HUES6 (cell line): ENCODE data around the gene RALGPS1.

ENCODE experiments used
- H3K27ac ChIP-seq: 2 replicates; pipeline ENCODE4 v1.7.0; 2013; ENCODE audit warnings: low read depth, mild to moderate bottlenecking, low read length, inconsistent platforms
- H3K27me3 ChIP-seq: 2 replicates; pipeline ENCODE4 v1.6.1; 2013; ENCODE audit warnings: low read length; ENCODE audit not compliant: control insufficient read depth, insufficient read depth
- H3K36me3 ChIP-seq: 2 replicates; pipeline ENCODE4 v1.6.1; 2013; ENCODE audit warnings: low read length; ENCODE audit not compliant: control insufficient read depth, insufficient read depth
- H3K4me1 ChIP-seq: 2 replicates; pipeline ENCODE4 v1.6.1; 2013; ENCODE audit warnings: low read length; ENCODE audit not compliant: control insufficient read depth, insufficient read depth
- H3K4me3 ChIP-seq: 2 replicates; pipeline ENCODE4 v1.5.1; 2013; ENCODE audit warnings: low read depth, low read length
- H3K9ac ChIP-seq: one replicate; pipeline ENCODE4 v1.6.1; 2013; ENCODE audit warnings: mild to moderate bottlenecking, low read length
- H3K9me3 ChIP-seq: 2 replicates; pipeline ENCODE4 v1.6.1; 2013; ENCODE audit warnings: low read depth, low read length; ENCODE audit not compliant: control insufficient read depth, insufficient read depth

Gene RALGPS1

GRCh38 chr9:126975327-126976220 is 61.0 kb downstream of the RALGPS1 start:
- Histone ChIP-seq H3K4me1 (0 out of 2 replicates have a peak, but pooled peaks cover 4% of the 10 kb centered on the region), H3K4me3 (no peak overlapping the region), H3K9me3 (no peaks in the 10 kb centered on the region), H3K27me3 (no peaks in the 10 kb centered on the region), H3K9ac (no peak overlapping the region), H3K36me3 (peaks cover 2% of the 10 kb centered on the region; the same call in 1 of the 2 replicates), H3K27ac (no peak overlapping the region)

- no peak overlapping the region for H3K4me3 ChIP-seq
- no peak overlapping the region for H3K27ac ChIP-seq
- no peaks in the 10 kb centered on the region for H3K27me3 ChIP-seq
- H3K4me1 ChIP-seq, result 0 out of 2 replicates have a peak, but pooled peaks cover 2% of the 10 kb centered on the region
- 0 out of 2 replicates have a peak, but pooled peaks cover 4% of the 10 kb centered on the region for H3K9me3 ChIP-seq
- H3K9ac ChIP-seq, result no peak overlapping the region
- H3K36me3 ChIP-seq, result peaks cover 2% of the 10 kb centered on the region; the same call in 1 of the 2 replicates
Measured at GRCh38 chr9:126979461-126979860, 64.9 kb downstream of the RALGPS1 start.

- no peak overlapping the region for H3K27ac ChIP-seq
- 0 out of 2 replicates have a peak, but pooled peaks cover 4% of the 10 kb centered on the region for H3K9me3 ChIP-seq
- H3K9ac ChIP-seq, result no peak overlapping the region
- H3K36me3 ChIP-seq, result peaks cover 2% of the 10 kb centered on the region; the same call in 1 of the 2 replicates
- no peaks in the 10 kb centered on the region for H3K27me3 ChIP-seq
- H3K4me3 ChIP-seq, result no peak overlapping the region
- H3K4me1 ChIP-seq, result no peaks in the 10 kb centered on the region
Measured at GRCh38 chr9:126980231-126980630, 65.6 kb downstream of the RALGPS1 start.

GRCh38 chr9:126981218-126981617 is 66.6 kb downstream of the RALGPS1 start:
- peaks cover 1% of the 10 kb centered on the region; the same call in 1 of the 2 replicates for H3K36me3 ChIP-seq
- H3K9me3 ChIP-seq, result 0 out of 2 replicates have a peak, but pooled peaks cover 4% of the 10 kb centered on the region
- no peaks in the 10 kb centered on the region for H3K27me3 ChIP-seq
- H3K9ac ChIP-seq, result no peak overlapping the region
- no peak overlapping the region for H3K27ac ChIP-seq
- no peak overlapping the region for H3K4me3 ChIP-seq
- H3K4me1 ChIP-seq, result no peaks in the 10 kb centered on the region

- Histone ChIP-seq H3K36me3 (no peaks in the 10 kb centered on the region), H3K4me3 (no peak overlapping the region), H3K9ac (no peak overlapping the region), H3K9me3 (0 out of 2 replicates have a peak, but pooled peaks cover 4% of the 10 kb centered on the region), H3K27ac (no peak overlapping the region), H3K4me1 (no peaks in the 10 kb centered on the region), H3K27me3 (no peaks in the 10 kb centered on the region)
Measured at GRCh38 chr9:126982215-126983002, 67.8 kb downstream of the RALGPS1 start.

- Histone ChIP-seq H3K36me3 (no peaks in the 10 kb centered on the region), H3K4me1 (no peaks in the 10 kb centered on the region), H3K9me3 (0 out of 2 replicates have a peak, but pooled peaks cover 4% of the 10 kb centered on the region), H3K9ac (no peak overlapping the region), H3K4me3 (no peak overlapping the region), H3K27ac (no peak overlapping the region), H3K27me3 (no peaks in the 10 kb centered on the region)
Measured at GRCh38 chr9:126983767-126984166, 69.2 kb downstream of the RALGPS1 start.

GRCh38 chr9:126984969-126985368 is 70.4 kb downstream of the RALGPS1 start:
- H3K27me3 ChIP-seq, result no peaks in the 10 kb centered on the region
- 0 out of 2 replicates have a peak, but pooled peaks cover 4% of the 10 kb centered on the region for H3K9me3 ChIP-seq
- no peaks in the 10 kb centered on the region for H3K4me1 ChIP-seq
- H3K27ac ChIP-seq, result no peak overlapping the region
- H3K36me3 ChIP-seq, result no peaks in the 10 kb centered on the region
- H3K9ac ChIP-seq, result no peak overlapping the region
- H3K4me3 ChIP-seq, result no peak overlapping the region

- Histone ChIP-seq H3K27ac (no peak overlapping the region), H3K9me3 (0 out of 2 replicates have a peak, but pooled peaks cover 4% of the 10 kb centered on the region), H3K4me1 (no peaks in the 10 kb centered on the region), H3K4me3 (no peak overlapping the region), H3K27me3 (no peaks in the 10 kb centered on the region), H3K36me3 (no peaks in the 10 kb centered on the region), H3K9ac (no peak overlapping the region)
Measured at GRCh38 chr9:126985870-126986498, 71.4 kb downstream of the RALGPS1 start.

GRCh38 chr9:126986506-126986951 is 71.9 kb downstream of the RALGPS1 start:
- Histone ChIP-seq H3K27ac (no peak overlapping the region), H3K9ac (no peak overlapping the region), H3K27me3 (no peaks in the 10 kb centered on the region), H3K4me3 (no peak overlapping the region), H3K36me3 (no peaks in the 10 kb centered on the region), H3K9me3 (0 out of 2 replicates have a peak, but pooled peaks cover 4% of the 10 kb centered on the region), H3K4me1 (no peaks in the 10 kb centered on the region)

GRCh38 chr9:126988857-126989256 is 74.3 kb downstream of the RALGPS1 start:
- peaks cover 9% of the 10 kb centered on the region for H3K9me3 ChIP-seq
- H3K36me3 ChIP-seq, result no peaks in the 10 kb centered on the region
- H3K9ac ChIP-seq, result no peak overlapping the region
- H3K27me3 ChIP-seq, result no peaks in the 10 kb centered on the region
- H3K4me3 ChIP-seq, result no peak overlapping the region
- H3K4me1 ChIP-seq, result no peaks in the 10 kb centered on the region
- no peak overlapping the region for H3K27ac ChIP-seq
